HL-60 (cell line): Measurements from ENCODE around the gene COG2.

Source experiments
- GABPA ChIP-seq: IDR thresholded peaks from 2 replicates; pipeline ENCODE4 v1.6.1; 2012; ENCODE audit warnings: low read depth
- POLR2AphosphoS5 ChIP-seq: IDR thresholded peaks from 2 replicates; pipeline ENCODE4 v1.6.1; 2012; ENCODE audit warnings: low read depth
- SPI1 ChIP-seq: IDR thresholded peaks from 2 replicates; pipeline ENCODE4 v1.6.1; 2012; ENCODE audit warnings: low read depth, mild to moderate bottlenecking, borderline replicate concordance
- TF ChIP-seq, protein P1 (sequence below): IDR thresholded peaks from one replicate; pipeline ENCODE4 v1.5.1; 2011; ENCODE audit warnings: low read length, control low read depth, inconsistent platforms; ENCODE audit not compliant: insufficient read depth

DNA sequence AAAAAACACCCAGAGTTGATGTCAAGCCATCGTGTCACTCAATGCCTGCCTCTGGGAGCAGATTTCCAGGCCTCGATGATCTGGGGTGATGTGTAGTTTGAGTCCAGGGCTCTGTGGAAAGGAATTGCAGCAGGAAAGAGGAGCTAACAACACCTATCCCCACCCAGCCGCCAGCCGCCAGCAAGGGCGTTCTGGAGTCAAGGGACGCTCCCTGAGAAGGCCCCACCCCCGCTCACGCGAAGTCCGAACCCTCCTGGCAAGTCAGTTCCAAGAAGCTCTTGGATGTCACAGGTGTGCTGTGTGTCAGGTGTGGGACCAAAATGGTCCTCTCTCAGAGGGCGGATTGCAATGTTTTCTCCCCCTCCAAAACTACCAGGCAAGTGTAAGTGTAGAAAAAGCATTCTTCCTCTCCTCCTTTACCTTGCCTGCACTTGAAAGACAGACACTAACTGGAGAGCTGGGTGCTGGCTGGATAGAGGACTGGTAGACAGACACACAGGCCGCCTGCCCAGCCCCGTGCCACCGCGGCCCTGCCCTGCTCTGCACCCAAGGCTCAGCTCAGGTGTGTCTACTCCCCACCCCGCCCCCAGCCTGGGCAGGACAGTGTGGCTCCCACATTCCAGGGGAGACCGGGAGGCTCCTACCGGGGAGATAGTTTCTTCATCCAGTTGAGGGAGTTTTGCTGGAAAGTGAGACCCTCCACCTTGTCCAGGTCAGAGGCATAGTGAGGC lies 63.2 kb downstream of the COG2 start:
- TF ChIP-seq GABPA (no peak), SPI1 (no peak), POLR2AphosphoS5 (no peak)
- TF ChIP-seq, protein P1, sequence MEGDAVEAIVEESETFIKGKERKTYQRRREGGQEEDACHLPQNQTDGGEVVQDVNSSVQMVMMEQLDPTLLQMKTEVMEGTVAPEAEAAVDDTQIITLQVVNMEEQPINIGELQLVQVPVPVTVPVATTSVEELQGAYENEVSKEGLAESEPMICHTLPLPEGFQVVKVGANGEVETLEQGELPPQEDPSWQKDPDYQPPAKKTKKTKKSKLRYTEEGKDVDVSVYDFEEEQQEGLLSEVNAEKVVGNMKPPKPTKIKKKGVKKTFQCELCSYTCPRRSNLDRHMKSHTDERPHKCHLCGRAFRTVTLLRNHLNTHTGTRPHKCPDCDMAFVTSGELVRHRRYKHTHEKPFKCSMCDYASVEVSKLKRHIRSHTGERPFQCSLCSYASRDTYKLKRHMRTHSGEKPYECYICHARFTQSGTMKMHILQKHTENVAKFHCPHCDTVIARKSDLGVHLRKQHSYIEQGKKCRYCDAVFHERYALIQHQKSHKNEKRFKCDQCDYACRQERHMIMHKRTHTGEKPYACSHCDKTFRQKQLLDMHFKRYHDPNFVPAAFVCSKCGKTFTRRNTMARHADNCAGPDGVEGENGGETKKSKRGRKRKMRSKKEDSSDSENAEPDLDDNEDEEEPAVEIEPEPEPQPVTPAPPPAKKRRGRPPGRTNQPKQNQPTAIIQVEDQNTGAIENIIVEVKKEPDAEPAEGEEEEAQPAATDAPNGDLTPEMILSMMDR, result no peak
